Stomach (tissue), 4 donors: ENCODE results near the gene WDR26.

Experiments used
- EP300 ChIP-seq: sonication (generic); formaldehyde crosslinking; IDR thresholded peaks from one replicate; pipeline ENCODE4 v1.6.1; 2017; ENCODE audit warnings: antibody characterized with exemption
- POLR2A ChIP-seq, 4 donors: fragments of 450-650 bp; IDR thresholded peaks; one replicate each; pipeline ENCODE4 v1.6.1; 2016; ENCODE audit warnings: antibody characterized with exemption in 4 of 4, control low read depth in 2 of 4, mild to moderate bottlenecking in 1 of 4, moderate library complexity in 1 of 4
- TF ChIP-seq, protein P1 (sequence below), 7 experiments: fragments of 450-650 bp in 4 of 7; fragments of 200-600 bp in 3 of 7; sonication (generic) in 3 of 7; IDR thresholded peaks; one replicate each; pipeline ENCODE4 v1.5.1; 2016 to 2019; ENCODE audit warnings: antibody characterized with exemption in 7 of 7, control low read depth in 2 of 7, mild to moderate bottlenecking in 1 of 7

DNA sequence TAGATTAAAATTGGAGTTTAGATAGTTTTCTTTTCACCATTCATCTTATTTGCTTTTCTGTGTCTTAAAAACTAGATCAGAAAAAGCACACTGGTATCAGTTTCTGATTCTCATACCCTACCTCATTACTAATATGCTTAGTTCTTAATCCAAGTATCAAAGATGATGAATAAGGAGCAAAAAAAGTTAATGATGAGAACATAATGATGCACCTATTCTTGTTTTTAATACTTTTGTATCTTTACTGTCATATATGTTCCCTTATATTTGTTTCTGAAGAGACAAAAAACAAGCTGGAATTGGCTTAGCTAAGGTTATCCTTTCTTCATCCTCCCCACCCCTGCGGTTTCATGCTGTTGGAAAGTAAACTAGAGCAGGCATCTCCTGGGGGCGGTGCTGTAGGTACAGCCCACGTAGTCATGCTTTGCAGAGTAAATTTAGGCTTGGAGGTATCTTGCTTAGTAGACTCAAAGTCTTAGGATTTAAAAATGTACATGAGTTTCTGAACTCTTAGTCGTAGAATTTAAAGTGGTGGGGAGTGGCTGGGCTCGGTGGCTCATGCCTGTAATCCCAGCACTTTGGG is 61.5 kb downstream of the WDR26 start:
- TF ChIP-seq POLR2A (IDR thresholded peaks at IDR 0.05): no peak
- TF ChIP-seq, protein P1, sequence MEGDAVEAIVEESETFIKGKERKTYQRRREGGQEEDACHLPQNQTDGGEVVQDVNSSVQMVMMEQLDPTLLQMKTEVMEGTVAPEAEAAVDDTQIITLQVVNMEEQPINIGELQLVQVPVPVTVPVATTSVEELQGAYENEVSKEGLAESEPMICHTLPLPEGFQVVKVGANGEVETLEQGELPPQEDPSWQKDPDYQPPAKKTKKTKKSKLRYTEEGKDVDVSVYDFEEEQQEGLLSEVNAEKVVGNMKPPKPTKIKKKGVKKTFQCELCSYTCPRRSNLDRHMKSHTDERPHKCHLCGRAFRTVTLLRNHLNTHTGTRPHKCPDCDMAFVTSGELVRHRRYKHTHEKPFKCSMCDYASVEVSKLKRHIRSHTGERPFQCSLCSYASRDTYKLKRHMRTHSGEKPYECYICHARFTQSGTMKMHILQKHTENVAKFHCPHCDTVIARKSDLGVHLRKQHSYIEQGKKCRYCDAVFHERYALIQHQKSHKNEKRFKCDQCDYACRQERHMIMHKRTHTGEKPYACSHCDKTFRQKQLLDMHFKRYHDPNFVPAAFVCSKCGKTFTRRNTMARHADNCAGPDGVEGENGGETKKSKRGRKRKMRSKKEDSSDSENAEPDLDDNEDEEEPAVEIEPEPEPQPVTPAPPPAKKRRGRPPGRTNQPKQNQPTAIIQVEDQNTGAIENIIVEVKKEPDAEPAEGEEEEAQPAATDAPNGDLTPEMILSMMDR (IDR thresholded peaks at IDR 0.05): no peak
- TF ChIP-seq EP300: no peak
